ENCODE measurements around the gene ATXN1. TPM values are rescaled to one million over a fixed set of nuclear protein-coding genes. Genes with fewer than 3 reads are reported as not detected.

The ATXN1 gene
- polyA plus RNA-seq, 1 donor (not counting 4 experiments of a cell fraction or from before 2014, with no cell fraction given) = 9.7 TPM

DNA sequence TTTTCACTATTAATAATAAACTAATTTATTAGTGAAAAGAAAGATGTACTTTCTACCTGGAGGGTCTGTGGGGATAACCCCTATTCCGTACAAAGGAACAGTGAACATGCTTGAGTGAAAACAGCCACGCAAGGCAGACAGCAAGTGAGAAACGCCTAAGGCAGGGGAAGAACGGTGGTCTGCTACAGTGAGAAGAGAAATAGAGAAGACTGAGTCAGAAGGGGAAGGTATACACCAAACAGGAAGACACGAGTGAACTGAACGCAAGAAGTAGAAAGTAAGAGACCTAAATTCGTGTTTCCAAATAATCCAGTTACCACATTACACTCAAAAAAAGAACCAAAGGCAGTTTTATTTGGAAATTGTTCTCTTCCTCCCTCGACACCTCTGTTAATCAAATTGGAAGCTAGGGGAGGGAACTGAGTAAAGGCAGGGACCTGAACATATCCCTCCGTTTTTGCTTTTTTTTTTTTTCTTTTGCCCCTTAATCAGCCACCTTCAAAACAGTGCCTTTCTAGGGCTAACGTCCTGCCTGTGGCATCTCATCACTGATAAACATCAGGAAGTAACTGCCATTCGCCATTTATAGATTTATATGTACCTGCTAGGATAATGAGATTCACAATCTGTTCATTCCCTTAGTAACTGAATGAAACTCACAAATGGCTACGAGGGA is 48.9 kb downstream of the ATXN1 start:
- Histone ChIP-seq H3K27ac (ENCODE audit: control insufficient read depth, insufficient read depth, low read length) (peak overlapping the region; percentile 96), H3K36me3 (ENCODE audit: control insufficient read depth in 2 of 2, extremely low read depth in 1 of 2, insufficient read depth in 2 of 2, low read length in 2 of 2) (peaks cover 0 to 5% of the 10 kb centered on the region in 2 experiments), H2AFZ (ENCODE audit: control insufficient read depth, low read length) (peak overlapping the region; percentile 51), H3K27me3 (ENCODE audit: control insufficient read depth, extremely low read depth, insufficient read depth, low read length) (no peaks in the 10 kb centered on the region), H3K9me1 (ENCODE audit: control insufficient read depth, extremely low read depth, insufficient read depth, low read length) (no peaks in the 10 kb centered on the region), H3K4me1 (ENCODE audit: control insufficient read depth, extremely low read depth, insufficient read depth, low read length) (peaks cover 29% of the 10 kb centered on the region), H4K20me1 (ENCODE audit: control insufficient read depth, extremely low read depth, insufficient read depth, low read length) (no peaks in the 10 kb centered on the region), H3K79me2 (ENCODE audit: control insufficient read depth, insufficient read depth, low read length) (peaks cover 6% of the 10 kb centered on the region), H3K4me3 (ENCODE audit: control insufficient read depth in 2 of 3, extremely low read depth in 1 of 3, insufficient read depth in 2 of 3, low read depth in 1 of 3, low read length in 3 of 3) (peak overlapping the region in 2 of 3 experiments; percentile 5 to 28), H3K9me3 (ENCODE audit: control insufficient read depth, low read depth, low read length) (no peaks in the 10 kb centered on the region), H3K4me2 (ENCODE audit: control insufficient read depth, extremely low read depth, insufficient read depth, low read depth, low read length) (peak overlapping the region; percentile 81), H3K9ac (ENCODE audit: control insufficient read depth, extremely low read depth, insufficient read depth, low read length) (peak overlapping the region; percentile 80)
- no peak for TF ChIP-seq EZH2 (IDR thresholded peaks at IDR 0.05; ENCODE audit: low read length)
- TF ChIP-seq, protein P1, sequence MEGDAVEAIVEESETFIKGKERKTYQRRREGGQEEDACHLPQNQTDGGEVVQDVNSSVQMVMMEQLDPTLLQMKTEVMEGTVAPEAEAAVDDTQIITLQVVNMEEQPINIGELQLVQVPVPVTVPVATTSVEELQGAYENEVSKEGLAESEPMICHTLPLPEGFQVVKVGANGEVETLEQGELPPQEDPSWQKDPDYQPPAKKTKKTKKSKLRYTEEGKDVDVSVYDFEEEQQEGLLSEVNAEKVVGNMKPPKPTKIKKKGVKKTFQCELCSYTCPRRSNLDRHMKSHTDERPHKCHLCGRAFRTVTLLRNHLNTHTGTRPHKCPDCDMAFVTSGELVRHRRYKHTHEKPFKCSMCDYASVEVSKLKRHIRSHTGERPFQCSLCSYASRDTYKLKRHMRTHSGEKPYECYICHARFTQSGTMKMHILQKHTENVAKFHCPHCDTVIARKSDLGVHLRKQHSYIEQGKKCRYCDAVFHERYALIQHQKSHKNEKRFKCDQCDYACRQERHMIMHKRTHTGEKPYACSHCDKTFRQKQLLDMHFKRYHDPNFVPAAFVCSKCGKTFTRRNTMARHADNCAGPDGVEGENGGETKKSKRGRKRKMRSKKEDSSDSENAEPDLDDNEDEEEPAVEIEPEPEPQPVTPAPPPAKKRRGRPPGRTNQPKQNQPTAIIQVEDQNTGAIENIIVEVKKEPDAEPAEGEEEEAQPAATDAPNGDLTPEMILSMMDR (optimal IDR thresholded peaks at IDR 0.05 in 1 of 3, IDR thresholded peaks at IDR 0.05 in 1 of 3, conservative IDR thresholded peaks at IDR 0.05 in 1 of 3; ENCODE audit: extremely low read depth in 1 of 3, insufficient read depth in 2 of 3, low read length in 3 of 3) = no peak
- FAIRE-seq (no peak), DNase-seq (ENCODE audit: low read depth, low spot score) (no peak)
- dilution Hi-C loops (cut with MboI; ENCODE audit: extremely low pct_ligation_motif_present, low sequenced_read_pairs) = no loop called here

DNA sequence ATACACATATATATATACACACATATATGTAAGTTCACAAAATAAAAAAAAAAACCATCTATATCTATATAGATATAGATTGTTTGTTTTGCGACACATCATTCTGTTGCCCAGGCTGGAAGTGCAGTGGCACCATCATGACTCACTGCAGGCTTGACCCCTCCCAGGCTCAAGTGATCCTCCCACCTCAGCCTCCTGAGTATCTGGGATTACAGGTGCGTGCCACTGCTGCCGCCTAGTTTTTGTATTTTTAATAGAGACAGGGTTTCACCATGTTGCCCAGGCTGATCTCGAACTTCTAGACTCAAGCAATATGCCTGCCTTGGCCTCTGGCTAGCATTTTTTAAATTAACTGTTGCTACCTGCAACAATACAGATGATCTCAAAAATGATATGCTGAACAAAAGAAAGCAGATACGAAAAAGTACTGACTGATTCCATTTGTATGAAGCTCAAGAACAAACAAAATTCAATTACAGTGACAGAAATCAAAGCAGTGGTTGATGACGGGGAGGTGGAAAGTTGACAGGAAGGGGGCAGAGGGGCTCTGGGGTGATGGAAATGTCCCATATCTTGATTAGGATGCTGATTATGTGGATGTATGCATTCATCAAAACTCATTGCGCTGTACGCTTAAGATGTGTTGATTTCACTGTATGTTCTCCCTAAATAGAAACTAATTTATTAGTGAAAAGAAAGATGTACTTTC is 49.6 kb downstream of the ATXN1 start:
- Histone ChIP-seq H3K27me3 (ENCODE audit: control insufficient read depth, extremely low read depth, insufficient read depth, low read length) (no peaks in the 10 kb centered on the region), H3K4me1 (ENCODE audit: control insufficient read depth, extremely low read depth, insufficient read depth, low read length) (peaks cover 36% of the 10 kb centered on the region), H3K9me1 (ENCODE audit: control insufficient read depth, extremely low read depth, insufficient read depth, low read length) (no peaks in the 10 kb centered on the region), H3K9ac (ENCODE audit: control insufficient read depth, extremely low read depth, insufficient read depth, low read length) (peak overlapping the region; percentile 80), H3K4me2 (ENCODE audit: control insufficient read depth, extremely low read depth, insufficient read depth, low read depth, low read length) (peak overlapping the region; percentile 81), H4K20me1 (ENCODE audit: control insufficient read depth, extremely low read depth, insufficient read depth, low read length) (no peaks in the 10 kb centered on the region), H3K79me2 (ENCODE audit: control insufficient read depth, insufficient read depth, low read length) (peaks cover 4% of the 10 kb centered on the region), H3K27ac (ENCODE audit: control insufficient read depth, insufficient read depth, low read length) (peak overlapping the region; percentile 96), H2AFZ (ENCODE audit: control insufficient read depth, low read length) (no peak overlapping the region), H3K36me3 (ENCODE audit: control insufficient read depth in 2 of 2, extremely low read depth in 1 of 2, insufficient read depth in 2 of 2, low read length in 2 of 2) (no peaks in the 10 kb centered on the region), H3K4me3 (ENCODE audit: control insufficient read depth in 2 of 3, extremely low read depth in 1 of 3, insufficient read depth in 2 of 3, low read depth in 1 of 3, low read length in 3 of 3) (no peak overlapping the region), H3K9me3 (ENCODE audit: control insufficient read depth, low read depth, low read length) (no peaks in the 10 kb centered on the region)
- DNase-seq (ENCODE audit: low read depth, low spot score) (no peak), FAIRE-seq (no peak)
- TF ChIP-seq EZH2 (IDR thresholded peaks at IDR 0.05; ENCODE audit: low read length) = no peak
- TF ChIP-seq, protein P1 (optimal IDR thresholded peaks at IDR 0.05 in 1 of 3, IDR thresholded peaks at IDR 0.05 in 1 of 3, conservative IDR thresholded peaks at IDR 0.05 in 1 of 3; ENCODE audit: extremely low read depth in 1 of 3, insufficient read depth in 2 of 3, low read length in 3 of 3) = peak; percentile 23 to 51 (median 45)
- dilution Hi-C loops (cut with MboI; ENCODE audit: extremely low pct_ligation_motif_present, low sequenced_read_pairs) = no loop called here

Data from keratinocyte (primary cell).